ENCODE results near the gene BUB1B.

DNA sequence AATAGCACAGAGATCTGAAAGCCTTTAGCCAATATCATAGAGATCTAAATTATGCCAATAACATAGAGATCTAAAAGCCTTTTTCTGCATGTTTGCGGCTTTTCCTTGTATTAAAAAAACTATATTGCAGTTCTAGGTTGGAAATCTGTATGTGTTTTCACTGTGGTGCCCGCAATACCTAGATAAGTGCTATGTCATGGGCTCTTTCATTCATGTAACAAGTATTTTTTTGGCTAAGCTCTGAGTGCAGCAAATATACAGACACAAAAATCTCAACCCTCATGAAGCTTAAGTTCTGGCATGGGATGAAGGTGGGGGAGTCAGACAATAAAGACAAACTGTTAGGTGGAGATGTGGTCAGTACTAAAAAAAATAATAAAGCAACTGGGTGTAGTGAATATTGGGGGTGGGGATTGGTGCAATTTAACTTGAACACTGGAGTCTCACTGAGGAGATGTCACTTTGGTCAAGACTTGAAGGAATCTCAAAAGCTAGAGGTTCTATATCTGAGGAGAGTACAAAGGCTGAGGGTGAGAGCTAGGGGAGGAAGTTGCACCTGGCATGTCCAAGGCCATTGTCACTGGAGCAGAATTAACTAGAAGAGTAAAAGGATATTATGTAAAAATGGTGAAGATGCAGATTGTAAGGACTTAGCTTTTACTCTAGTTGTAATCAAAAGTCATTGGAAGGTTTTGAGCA is 973 bp downstream of the BUB1B start:
- TF ChIP-seq POLR2A (IDR thresholded peaks at IDR 0.05), result no peak
- no peak for TF ChIP-seq CTCF (IDR thresholded peaks at IDR 0.05)

All from transverse colon (tissue), 3 donors.